Epithelial cell of prostate (primary cell): ENCODE results near the gene MARCO.

Experiments
- DNase-seq: peaks from one replicate; pipeline ENCODE4 v3.0.0-alpha.2; 2011; ENCODE audit warnings: low read depth, low spot score
- H3K27ac ChIP-seq: fragments of 450-650 bp; 2 replicates; pipeline ENCODE4 v1.5.1; 2017; ENCODE audit warnings: mild to moderate bottlenecking

MARCO gene

DNA sequence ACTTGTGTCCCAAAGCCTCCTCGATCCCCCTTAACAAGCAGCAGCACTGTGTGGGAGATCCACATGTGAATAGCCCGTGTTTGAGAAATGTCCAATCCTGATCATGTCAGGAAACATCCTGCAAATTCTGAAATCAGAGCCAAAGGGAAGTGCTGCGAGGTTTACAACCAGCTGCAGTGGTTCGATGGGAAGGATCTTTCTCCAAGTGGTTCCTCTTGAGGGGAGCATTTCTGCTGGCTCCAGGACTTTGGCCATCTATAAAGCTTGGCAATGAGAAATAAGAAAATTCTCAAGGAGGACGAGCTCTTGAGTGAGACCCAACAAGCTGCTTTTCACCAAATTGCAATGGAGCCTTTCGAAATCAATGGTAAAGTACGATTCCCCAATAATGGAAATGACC, at the start of gene MARCO:
Gene MARCO, plus strand, starts transcription at position 164 of the 400 bp plus-strand sequence. Its CDS starts 107 bp downstream, at position 271.
- DNase-seq: no peak

GRCh38 chr2:118893100-118893499, 48.9 kb upstream of the MARCO start:
- H3K27ac ChIP-seq: no peak overlapping the region
- DNase-seq: no peak

More for the DNA sequence above, at the start of gene MARCO:
- no peak within 1 kb of the TSS for H3K27ac ChIP-seq

DNA sequence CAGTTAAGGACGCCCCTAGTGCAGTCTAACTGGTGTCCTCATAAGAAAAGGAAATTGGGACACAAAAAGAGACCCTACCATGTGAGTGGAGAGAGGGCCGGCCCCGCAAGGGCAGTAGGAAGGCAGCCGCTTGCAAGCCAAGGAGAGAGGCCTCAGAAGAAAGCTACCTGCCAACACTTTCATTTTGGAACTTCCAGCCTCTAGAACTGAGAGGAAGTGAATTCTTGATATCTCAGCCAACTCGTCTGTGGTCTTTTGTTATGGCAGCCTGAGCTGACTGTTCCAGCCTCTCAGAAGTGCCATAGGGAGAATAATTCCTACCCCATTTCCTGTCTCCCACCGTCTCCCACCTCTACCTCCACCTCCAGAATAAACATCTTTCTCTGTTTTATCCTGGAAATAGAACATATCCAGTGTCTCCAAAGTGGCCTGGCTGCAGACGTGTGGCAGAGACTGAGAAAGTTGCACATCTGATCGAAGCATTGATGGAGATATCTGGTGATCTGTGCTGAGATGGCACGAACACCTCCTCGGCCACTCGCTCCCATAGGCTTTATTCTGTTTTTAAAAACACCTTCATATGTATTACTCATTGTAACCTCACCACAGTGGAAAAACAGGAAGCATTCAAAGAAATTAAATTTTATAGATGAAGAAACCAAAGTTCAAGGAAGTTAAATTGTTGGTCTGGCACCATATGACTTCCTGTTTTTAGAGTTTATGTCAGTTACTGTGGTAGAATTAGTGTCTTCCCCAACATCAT, 39.5 kb upstream of the MARCO start:
- H3K27ac ChIP-seq: no peak overlapping the region
- no peak for DNase-seq

DNA sequence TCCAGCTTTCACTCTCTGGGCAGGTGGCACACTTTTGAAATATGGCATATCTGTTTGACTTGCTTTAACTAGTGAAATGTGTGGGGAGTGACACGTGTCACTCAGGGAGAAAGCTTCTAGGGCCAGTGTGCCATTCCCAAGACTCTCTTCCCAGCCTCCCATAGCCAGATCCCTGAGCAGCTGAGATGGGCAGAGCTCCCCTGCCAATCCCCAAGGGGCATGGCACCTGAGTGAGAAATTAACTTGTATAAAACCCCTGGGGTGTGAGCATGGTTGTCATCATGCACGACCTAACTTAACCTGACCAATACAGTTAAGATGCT, 39.0 kb upstream of the MARCO start:
- no peak overlapping the region for H3K27ac ChIP-seq
- DNase-seq: no peak

GRCh38 chr2:118903551-118904479, 38.2 kb upstream of the MARCO start:
- DNase-seq: no peak

GRCh38 chr2:118905206-118905605, 36.8 kb upstream of the MARCO start:
- DNase-seq: no peak

More at GRCh38 chr2:118903551-118904479, 38.2 kb upstream of the MARCO start:
- H3K27ac ChIP-seq: no peak overlapping the region

DNA sequence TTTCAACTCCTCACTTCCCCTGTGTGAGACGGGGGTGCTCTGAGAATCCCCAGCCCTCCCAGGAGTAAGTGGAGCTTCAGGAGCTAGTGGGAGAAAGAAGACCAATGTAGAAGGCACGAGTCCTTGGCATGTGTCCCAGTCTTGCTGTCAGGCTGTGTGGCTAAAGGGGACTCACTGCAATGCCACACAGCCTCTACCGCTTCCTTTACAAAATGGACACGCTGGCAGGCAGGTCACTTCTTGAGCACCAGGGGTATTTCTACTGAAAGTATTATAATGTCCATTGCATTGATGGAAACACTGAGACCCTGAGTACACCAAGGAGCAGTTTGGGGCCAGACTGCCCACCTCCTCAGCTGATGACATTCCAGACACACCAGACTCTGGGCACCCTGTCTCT, 35.8 kb upstream of the MARCO start:
- no peak overlapping the region for H3K27ac ChIP-seq
- DNase-seq: no peak

More at GRCh38 chr2:118905206-118905605, 36.8 kb upstream of the MARCO start:
- no peak overlapping the region for H3K27ac ChIP-seq

DNA sequence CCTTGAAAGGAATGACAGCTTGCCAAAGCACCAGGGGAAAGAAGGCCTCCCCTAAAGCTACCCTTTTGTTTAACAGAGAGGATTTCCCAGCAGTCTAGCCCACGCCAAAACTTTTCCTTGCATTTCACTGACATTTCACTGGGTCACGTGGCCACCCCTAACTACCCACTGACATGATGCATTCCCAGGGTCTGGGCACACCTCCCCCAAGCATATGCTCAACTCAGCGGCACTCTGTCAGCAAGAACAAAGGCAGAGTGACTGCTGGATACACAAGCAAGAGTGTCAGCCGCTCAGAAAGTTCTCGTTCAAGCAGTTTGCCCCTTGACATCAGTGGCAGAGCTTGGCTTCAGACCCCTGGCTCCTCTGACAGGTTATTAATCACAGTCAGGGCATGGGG, 34.2 kb upstream of the MARCO start:
- no peak overlapping the region for H3K27ac ChIP-seq
- no peak for DNase-seq

GRCh38 chr2:118909191-118909590, 32.8 kb upstream of the MARCO start:
- no peak for DNase-seq
- no peak overlapping the region for H3K27ac ChIP-seq

DNA sequence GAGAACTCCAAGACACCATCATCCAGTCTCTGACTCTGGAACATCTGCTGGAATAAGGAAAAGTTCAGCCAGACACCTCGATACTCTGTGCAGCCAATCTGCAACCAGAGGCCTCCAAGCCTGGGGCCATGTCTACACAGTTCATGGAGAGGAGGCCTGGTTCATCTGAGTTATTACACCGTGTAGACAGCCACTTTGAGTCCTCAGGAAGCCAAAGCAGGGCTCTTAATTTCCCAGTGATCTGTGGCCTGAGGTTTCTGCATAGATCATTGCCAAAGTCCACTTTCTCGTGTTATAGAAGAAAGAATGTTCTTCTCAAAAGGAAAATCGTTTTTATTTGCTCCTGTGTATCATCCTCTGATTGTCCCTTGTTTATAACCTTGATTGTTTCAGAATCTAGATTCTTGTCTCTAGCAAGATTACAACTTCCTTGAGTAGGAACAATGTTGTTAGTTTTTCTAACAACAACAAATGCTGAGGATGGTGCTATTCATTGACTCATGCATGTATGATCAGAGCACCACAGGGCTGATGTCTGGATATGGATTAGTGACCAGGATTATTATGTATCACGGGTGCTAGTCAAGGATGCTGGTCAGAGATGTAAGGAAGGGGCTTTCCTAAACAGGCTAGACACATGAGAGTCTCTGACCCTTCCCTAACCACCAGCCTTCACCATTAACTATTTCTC, 30.7 kb upstream of the MARCO start:
- no peak overlapping the region for H3K27ac ChIP-seq
- DNase-seq: no peak

GRCh38 chr2:118911936-118912335, 30.1 kb upstream of the MARCO start:
- DNase-seq: no peak
- H3K27ac ChIP-seq: no peak overlapping the region

GRCh38 chr2:118913131-118913802, 28.7 kb upstream of the MARCO start:
- DNase-seq: peak; percentile 10
- peak overlapping the region; percentile 74 for H3K27ac ChIP-seq

DNA sequence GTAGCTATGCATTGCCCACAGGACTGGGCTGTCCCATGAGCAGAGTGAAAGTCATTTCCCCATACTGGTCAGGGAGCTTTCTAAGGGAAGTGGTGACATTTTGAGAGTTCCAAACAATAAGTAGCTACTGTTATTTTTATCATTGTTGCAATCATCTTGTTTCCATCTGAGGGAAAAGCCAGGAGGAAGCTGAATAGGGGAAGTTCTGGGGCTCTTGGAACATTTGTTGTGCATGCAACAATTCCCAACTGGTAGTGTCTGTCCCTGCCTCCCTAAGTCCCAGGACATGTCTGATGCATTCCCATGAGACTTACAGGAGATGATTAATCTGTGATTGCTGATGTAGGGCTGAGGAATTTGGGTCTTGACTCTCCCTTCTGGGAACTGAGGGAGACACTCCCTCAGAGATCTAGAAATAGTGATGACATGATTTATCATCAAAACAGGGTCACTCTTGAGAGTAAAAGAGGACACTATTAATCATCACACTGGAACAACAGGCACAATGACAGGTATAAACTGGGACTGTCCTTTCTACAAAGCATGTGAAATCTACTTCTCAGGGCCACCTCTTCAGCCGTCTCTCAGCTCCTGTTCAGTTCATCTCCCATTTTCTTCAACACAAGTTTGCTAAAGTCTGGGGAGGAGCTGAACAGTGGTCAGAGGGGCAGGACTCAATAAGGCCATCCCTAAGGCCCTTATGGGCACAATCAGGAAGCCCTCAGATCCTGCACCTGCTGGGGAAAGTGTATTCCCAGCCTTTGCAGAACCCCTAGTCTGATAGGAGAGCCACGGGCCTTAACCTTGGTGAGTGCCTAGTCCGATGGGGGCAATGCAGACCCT, 28.0 kb upstream of the MARCO start:
- DNase-seq: peak; percentile 79
- peak overlapping the region; percentile 74 for H3K27ac ChIP-seq

GRCh38 chr2:118914721-118915453, 27.1 kb upstream of the MARCO start:
- DNase-seq: no peak
- H3K27ac ChIP-seq: peak overlapping the region; percentile 74

DNA sequence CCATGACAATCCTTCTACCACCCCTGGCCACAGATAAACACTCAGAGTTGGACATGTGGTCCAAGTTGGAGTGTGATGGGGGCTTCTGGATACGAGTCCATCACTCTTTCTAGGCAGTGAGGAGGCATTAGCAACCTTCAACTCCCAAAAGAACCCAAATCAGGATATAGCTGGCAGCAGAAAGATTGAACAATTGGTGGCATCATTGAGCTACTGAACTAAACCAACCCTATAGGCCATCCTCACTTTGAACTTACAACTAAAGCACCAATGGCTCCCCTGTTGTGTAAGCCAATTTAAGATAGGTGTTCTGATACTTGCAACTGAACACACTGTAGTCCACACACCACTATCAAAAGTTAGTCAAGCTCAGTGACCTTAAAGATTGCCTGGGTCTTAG, 24.0 kb upstream of the MARCO start:
- no peak for DNase-seq
- H3K27ac ChIP-seq: no peak overlapping the region

DNA sequence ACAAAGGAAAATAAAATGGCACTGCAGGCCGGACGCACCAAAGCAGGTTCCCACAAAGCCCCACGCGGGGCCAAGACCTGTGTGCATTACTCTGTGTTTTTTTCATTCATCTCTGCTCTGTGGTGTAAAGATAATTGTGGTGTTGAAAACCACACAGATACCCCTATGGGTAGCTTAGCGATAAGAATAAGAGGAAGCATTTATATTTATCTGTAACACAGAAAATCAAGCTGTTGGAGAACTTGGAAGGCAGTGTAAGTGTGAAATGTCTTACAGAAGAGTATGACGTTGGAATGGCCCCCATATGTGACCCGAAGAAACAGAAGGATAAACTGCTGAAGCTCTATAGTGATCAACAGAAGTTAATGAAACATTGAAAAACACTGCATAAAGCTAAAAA, 20.3 kb upstream of the MARCO start:
- no peak overlapping the region for H3K27ac ChIP-seq
- no peak for DNase-seq

DNA sequence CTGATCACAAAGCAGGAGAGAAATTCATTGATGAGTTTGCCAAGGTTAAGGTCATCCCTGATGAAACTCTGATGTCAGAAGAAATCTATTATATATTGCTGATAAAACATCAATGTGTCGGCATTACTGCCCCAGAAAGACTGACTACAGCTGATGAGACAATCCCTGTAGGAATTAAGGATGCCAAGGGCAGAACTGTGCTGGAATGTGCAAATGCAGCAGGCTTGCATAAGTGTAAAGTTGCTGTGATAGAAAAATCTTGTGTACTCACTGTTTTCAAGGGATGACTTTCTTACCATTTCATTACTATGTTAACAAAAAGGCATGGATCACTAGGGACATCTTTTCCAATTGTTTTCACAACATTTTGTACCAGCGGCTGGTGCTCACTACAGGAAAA, 19.7 kb upstream of the MARCO start:
- no peak for DNase-seq
- no peak overlapping the region for H3K27ac ChIP-seq

DNA sequence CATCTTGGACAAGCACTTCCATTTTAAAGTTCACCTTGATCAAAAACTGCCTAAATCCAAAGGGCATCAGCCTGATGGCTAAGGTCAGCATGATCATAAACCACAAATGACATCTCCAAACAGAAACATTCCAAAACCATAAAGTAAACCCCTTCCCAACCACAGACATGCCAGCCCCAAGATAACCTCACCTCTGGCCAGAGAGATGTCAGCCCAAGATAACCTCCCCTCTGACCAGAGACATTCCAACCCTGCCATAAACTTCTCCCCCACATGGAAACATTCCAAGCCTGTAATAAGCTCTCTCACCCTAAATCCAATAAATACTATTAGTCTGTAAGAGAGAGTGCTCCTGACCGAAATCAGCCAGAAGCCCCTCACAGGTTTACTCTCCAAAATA, 18.6 kb upstream of the MARCO start:
- H3K27ac ChIP-seq: no peak overlapping the region
- no peak for DNase-seq

DNA sequence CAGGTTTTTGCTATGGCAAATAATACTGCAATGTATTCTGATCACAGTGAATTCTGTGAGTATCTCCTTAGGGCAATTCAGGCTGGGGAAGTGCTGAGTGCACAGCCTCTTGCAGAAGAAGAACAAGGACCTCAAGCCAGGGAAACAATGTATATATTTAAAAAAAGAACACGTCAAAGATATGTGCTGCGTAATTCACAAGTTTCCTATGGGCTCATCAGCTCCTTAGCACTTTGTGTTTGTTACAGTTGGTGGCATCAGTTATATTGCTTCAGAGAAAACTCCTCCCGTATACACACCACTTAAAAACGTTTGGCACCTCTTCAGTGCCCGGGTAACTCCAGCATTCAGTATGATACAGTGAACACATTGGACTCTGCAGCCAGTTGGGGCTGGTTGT, 16.5 kb upstream of the MARCO start:
- no peak for DNase-seq
- no peak overlapping the region for H3K27ac ChIP-seq
